ENCODE data around the gene TNS1.

The TNS1 gene

DNA sequence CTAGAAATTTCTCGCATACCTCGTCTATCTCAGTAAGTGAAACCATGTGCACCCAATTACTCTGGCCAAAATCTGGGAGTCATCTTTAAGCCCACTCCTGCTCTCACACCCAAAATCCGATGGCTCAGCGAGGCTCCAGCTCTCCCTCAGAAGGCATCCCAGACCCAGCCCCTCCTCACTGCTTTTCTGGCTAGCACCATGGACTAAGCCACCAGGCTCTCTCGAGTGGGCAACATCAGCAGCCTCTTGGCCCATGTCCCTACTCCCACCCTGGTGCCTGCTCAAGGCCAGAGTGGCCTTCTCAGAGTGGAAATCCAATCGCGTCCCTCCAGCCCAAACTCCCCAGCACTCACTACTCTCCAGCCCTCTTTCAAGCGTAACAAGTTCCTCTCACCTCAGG, 27.2 kb downstream of the TNS1 start:
- CTCF ChIA-PET = interaction anchor here (0.9 kb wide), 1 partner anchor 186 kb away, joined by 4 read pairs; no protein-coding TSS in a partner anchor
- TF ChIP-seq FOXM1 (IDR thresholded peaks at IDR 0.05; ENCODE audit: borderline replicate concordance) (no peak), SUZ12 (IDR thresholded peaks at IDR 0.05) (no peak)
- DNase-seq (ENCODE audit: extremely low spot score) = no peak
- POLR2A ChIA-PET = no interaction called here

DNA sequence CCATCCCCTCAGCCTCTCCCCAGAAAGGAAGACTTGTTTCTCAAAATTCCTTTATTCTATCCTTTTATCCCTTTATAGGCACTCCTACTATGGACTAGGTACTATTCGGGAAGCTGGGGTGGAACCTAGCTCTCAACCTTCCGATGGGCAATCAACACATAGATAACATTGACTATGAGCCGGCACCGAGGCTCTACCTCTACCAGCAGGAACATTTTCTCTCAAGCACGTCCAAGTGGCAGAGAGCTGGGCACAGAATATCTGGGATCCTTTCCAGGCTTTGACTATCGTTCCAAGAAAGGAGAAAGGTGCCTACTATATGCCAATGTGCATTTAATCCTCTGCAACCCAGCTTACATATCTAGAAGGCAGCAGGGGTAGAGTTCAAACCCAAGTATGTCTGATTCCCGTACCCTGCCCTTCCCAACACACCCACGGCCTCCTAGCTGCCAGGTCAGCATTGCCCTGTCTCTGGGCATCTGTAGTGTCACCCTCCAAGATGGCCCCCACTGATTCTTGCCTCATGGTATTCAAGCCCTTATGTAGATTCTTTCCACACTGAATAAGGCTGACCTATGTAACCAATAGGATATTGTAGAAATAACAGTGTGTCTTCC, 28.3 kb downstream of the TNS1 start:
- ChIA-PET POLR2A (no interaction called here), CTCF (interaction anchor here (0.9 kb wide), 1 partner anchor 185 kb away, joined by 4 read pairs; no protein-coding TSS in a partner anchor)
- no peak for DNase-seq (ENCODE audit: extremely low spot score)
- no peak for TF ChIP-seq ARNT (IDR thresholded peaks at IDR 0.05)
- TF ChIP-seq L3MBTL2 (conservative IDR thresholded peaks at IDR 0.05) = no peak
- no peak for TF ChIP-seq BHLHE40 (IDR thresholded peaks at IDR 0.05; ENCODE audit: borderline replicate concordance)
- no peak for TF ChIP-seq SP1 (IDR thresholded peaks at IDR 0.05)
- no peak for TF ChIP-seq FOXA1 (IDR thresholded peaks at IDR 0.05)
- TF ChIP-seq TARDBP (IDR thresholded peaks at IDR 0.05) = no peak
- no peak for TF ChIP-seq LEF1 (IDR thresholded peaks at IDR 0.05; ENCODE audit: borderline replicate concordance)
- no peak for TF ChIP-seq CTBP1 (IDR thresholded peaks at IDR 0.05; ENCODE audit: borderline replicate concordance)
- no peak for TF ChIP-seq NFRKB (IDR thresholded peaks at IDR 0.05)
- TF ChIP-seq HDGF (IDR thresholded peaks at IDR 0.05; ENCODE audit: borderline replicate concordance) = no peak
- TF ChIP-seq SUZ12 (IDR thresholded peaks at IDR 0.05) = no peak
- TF ChIP-seq FOXM1 (IDR thresholded peaks at IDR 0.05; ENCODE audit: borderline replicate concordance) = no peak

DNA sequence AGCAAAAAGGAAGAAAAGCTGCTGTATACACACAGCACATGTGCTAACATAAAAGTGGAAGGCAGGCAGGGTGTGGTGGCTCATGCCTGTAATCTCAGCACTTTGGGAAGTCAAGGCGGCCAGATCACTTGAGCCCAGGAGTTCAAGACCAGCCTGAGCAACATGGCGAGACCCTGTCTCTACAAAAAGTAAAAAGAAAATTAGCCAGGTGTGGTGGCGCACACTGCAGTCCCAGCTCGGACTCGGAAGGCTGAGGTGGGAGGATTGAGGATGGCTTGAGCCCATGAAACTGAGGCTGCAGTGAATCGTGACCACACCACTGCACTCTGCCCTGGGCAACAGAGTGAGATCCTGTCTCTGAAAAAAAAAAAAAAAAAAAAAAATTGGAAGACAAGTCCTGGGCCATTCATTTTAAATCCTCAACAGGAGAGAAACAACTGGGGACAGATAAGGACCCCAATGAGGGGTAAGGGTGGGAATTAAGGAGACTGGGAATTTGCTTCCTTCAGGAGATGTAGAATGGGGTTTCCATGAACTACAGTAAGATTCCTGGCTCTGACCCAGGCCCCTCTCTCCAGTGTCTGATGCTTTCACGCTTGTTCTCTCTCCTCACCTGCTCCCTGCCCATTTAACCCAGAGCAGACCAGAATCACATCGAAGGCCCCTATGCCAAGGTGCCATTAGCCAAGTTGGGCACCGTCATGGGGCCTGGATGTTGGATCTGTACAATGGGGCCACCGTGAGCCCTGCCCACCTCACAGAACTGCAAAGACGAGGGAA, 29.6 kb downstream of the TNS1 start:
- ChIA-PET POLR2A (no interaction called here), CTCF (no interaction called here)
- TF ChIP-seq ELF4 (IDR thresholded peaks at IDR 0.05) = no peak
- TF ChIP-seq ARNT (IDR thresholded peaks at IDR 0.05) = no peak
- no peak for TF ChIP-seq ZNF384 (IDR thresholded peaks at IDR 0.05)
- TF ChIP-seq L3MBTL2 (conservative IDR thresholded peaks at IDR 0.05) = no peak
- no peak for TF ChIP-seq HDGF (IDR thresholded peaks at IDR 0.05; ENCODE audit: borderline replicate concordance)
- TF ChIP-seq FOXK2 (IDR thresholded peaks at IDR 0.05) = no peak
- TF ChIP-seq CTBP1 (IDR thresholded peaks at IDR 0.05; ENCODE audit: borderline replicate concordance) = no peak
- no peak for TF ChIP-seq FOXM1 (IDR thresholded peaks at IDR 0.05; ENCODE audit: borderline replicate concordance)
- DNase-seq (ENCODE audit: extremely low spot score) = no peak

DNA sequence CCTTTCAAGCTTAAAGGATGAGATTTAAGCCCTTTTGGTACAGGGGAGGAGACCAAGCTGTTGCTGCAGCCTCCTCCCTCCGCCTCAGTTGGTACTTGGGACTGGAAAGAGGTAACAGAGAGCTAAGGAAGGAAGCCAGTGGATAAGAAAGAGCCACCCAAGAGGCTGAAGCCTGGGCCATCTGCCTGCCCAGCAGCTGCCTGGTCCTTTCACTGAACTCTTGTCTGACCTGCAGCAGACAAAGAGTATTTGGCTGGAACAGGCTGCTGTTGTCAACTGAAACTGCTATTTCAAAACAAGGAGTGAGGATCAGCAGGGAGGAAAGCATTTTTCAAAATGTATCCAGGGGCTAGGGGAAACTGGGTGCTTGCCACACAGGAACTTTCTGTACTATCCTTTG, 30.3 kb downstream of the TNS1 start:
- DNase-seq (ENCODE audit: extremely low spot score) = no peak
- CTCF ChIA-PET = no interaction called here
- TF ChIP-seq SUZ12 (IDR thresholded peaks at IDR 0.05) (no peak), ZNF384 (IDR thresholded peaks at IDR 0.05) (no peak), CTBP1 (IDR thresholded peaks at IDR 0.05; ENCODE audit: borderline replicate concordance) (no peak), FOXK2 (IDR thresholded peaks at IDR 0.05) (no peak), L3MBTL2 (conservative IDR thresholded peaks at IDR 0.05) (no peak), ARNT (IDR thresholded peaks at IDR 0.05) (no peak), BHLHE40 (IDR thresholded peaks at IDR 0.05; ENCODE audit: borderline replicate concordance) (no peak), FOXA1 (IDR thresholded peaks at IDR 0.05) (no peak), SP1 (IDR thresholded peaks at IDR 0.05) (no peak), NFRKB (IDR thresholded peaks at IDR 0.05) (no peak), FOXM1 (IDR thresholded peaks at IDR 0.05; ENCODE audit: borderline replicate concordance) (no peak), ELF4 (IDR thresholded peaks at IDR 0.05) (no peak), TARDBP (IDR thresholded peaks at IDR 0.05) (no peak), LEF1 (IDR thresholded peaks at IDR 0.05; ENCODE audit: borderline replicate concordance) (no peak), HDGF (IDR thresholded peaks at IDR 0.05; ENCODE audit: borderline replicate concordance) (no peak)
- TF ChIP-seq, protein P1, sequence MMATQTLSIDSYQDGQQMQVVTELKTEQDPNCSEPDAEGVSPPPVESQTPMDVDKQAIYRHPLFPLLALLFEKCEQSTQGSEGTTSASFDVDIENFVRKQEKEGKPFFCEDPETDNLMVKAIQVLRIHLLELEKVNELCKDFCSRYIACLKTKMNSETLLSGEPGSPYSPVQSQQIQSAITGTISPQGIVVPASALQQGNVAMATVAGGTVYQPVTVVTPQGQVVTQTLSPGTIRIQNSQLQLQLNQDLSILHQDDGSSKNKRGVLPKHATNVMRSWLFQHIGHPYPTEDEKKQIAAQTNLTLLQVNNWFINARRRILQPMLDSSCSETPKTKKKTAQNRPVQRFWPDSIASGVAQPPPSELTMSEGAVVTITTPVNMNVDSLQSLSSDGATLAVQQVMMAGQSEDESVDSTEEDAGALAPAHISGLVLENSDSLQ (IDR thresholded peaks at IDR 0.05) = no peak
- POLR2A ChIA-PET = no interaction called here

DNA sequence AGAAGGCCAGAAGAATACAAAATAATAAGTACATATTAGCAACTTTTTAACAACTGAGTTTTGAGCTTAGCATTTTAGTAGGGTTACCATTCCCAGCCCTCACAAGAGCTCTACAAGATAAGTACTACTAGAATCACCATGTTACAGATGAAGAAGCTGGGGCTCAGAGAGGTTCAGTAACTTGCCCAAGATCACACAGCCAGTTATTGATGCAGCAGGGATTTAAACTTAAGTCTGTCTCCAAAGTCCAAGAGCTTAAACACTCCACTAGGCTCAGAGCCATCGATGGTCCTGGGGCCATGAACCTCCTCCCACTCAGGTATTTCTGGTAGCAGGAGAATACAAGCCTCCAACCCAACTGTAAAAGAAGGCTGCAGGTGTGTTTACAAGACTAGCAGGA, 30.8 kb downstream of the TNS1 start:
- POLR2A ChIA-PET = no interaction called here
- TF ChIP-seq ELF4 (IDR thresholded peaks at IDR 0.05) (no peak), FOXA1 (IDR thresholded peaks at IDR 0.05) (no peak), TARDBP (IDR thresholded peaks at IDR 0.05) (no peak), CTBP1 (IDR thresholded peaks at IDR 0.05; ENCODE audit: borderline replicate concordance) (no peak), SP1 (IDR thresholded peaks at IDR 0.05) (no peak), ZNF384 (IDR thresholded peaks at IDR 0.05) (no peak), NFRKB (IDR thresholded peaks at IDR 0.05) (no peak), FOXK2 (IDR thresholded peaks at IDR 0.05) (no peak), L3MBTL2 (conservative IDR thresholded peaks at IDR 0.05) (no peak), BHLHE40 (IDR thresholded peaks at IDR 0.05; ENCODE audit: borderline replicate concordance) (no peak), ARNT (IDR thresholded peaks at IDR 0.05) (no peak)
- TF ChIP-seq, protein P1 (IDR thresholded peaks at IDR 0.05) = no peak
- DNase-seq (ENCODE audit: extremely low spot score) = no peak
- CTCF ChIA-PET = no interaction called here

DNA sequence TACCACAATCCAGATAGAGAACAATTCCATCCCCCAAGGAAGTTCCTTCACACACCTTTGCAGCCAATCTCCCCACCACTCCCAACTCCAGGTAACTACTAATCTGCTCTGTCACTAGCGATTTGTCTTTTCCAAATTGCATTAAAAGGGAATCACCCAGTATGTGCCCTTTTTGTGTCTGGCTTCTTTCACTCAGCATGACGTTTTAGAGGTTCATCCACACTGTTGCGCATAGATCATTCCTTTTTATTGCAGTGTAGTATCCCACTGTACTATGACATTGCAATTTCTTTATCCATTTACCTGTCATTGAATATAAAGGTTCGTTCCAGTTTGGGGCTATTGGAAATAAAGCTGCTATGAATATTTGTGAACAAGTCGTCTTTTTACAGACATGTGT, 31.6 kb downstream of the TNS1 start:
- ChIA-PET CTCF (no interaction called here), POLR2A (no interaction called here)
- DNase-seq (ENCODE audit: extremely low spot score) = no peak
- TF ChIP-seq TARDBP (IDR thresholded peaks at IDR 0.05) (no peak), SP1 (IDR thresholded peaks at IDR 0.05) (no peak), FOXA1 (IDR thresholded peaks at IDR 0.05) (no peak), ELF4 (IDR thresholded peaks at IDR 0.05) (no peak), CTBP1 (IDR thresholded peaks at IDR 0.05; ENCODE audit: borderline replicate concordance) (no peak), LEF1 (IDR thresholded peaks at IDR 0.05; ENCODE audit: borderline replicate concordance) (no peak), L3MBTL2 (conservative IDR thresholded peaks at IDR 0.05) (no peak), FOXM1 (IDR thresholded peaks at IDR 0.05; ENCODE audit: borderline replicate concordance) (no peak), SUZ12 (IDR thresholded peaks at IDR 0.05) (no peak), NFRKB (IDR thresholded peaks at IDR 0.05) (no peak), HDGF (IDR thresholded peaks at IDR 0.05; ENCODE audit: borderline replicate concordance) (no peak), ZNF384 (IDR thresholded peaks at IDR 0.05) (no peak), ARNT (IDR thresholded peaks at IDR 0.05) (no peak)
- TF ChIP-seq, protein P1 (IDR thresholded peaks at IDR 0.05) = no peak

Data from HEK293T (cell line).